ENCODE results near the gene SPP2. TPM values are rescaled to one million over a fixed set of nuclear protein-coding genes. Genes with fewer than 3 reads are reported as not detected.

The SPP2 gene
- total and polyA plus RNA-seq, 2 of the 8 experiments (the other 6 are each of a cell fraction or from before 2014, with no cell fraction given): not detected

- Histone ChIP-seq H2BK15ac (ENCODE audit: low read length) (no peak overlapping the region), H2BK12ac (ENCODE audit: low read depth, low read length) (peak overlapping the region; percentile 77; the same call in 1 of the 2 replicates), H3K4ac (replicated peaks; ENCODE audit: insufficient read length, low read depth, low read length) (peak overlapping the region; percentile 14), H3K4me3 (ENCODE audit: extremely low read depth in 1 of 4, insufficient read depth in 2 of 4, low read depth in 3 of 4, low read length in 4 of 4) (no peak overlapping the region), H3K36me3 (ENCODE audit: control insufficient read depth in 2 of 4, insufficient read depth in 4 of 4, low read length in 3 of 4) (no peaks in the 10 kb centered on the region), H2BK5ac (ENCODE audit: low read depth, low read length) (no peak overlapping the region), H2AK5ac (ENCODE audit: low read depth, low read length) (no peak overlapping the region), H2BK120ac (replicated peaks; ENCODE audit: low read depth, low read length) (no peak overlapping the region), H3K27ac (ENCODE audit: low read depth, low read length) (no peak overlapping the region), H3K23me2 (ENCODE audit: low read depth, low read length) (peaks cover 2% of the 10 kb centered on the region; the same call in 1 of the 2 replicates), H3K79me2 (ENCODE audit: control insufficient read depth in 1 of 2, insufficient read depth in 2 of 2, low read length in 2 of 2) (no peaks in the 10 kb centered on the region), H4K20me1 (replicated peaks in 1 of 2; ENCODE audit: control insufficient read depth in 1 of 2, insufficient read depth in 2 of 2, low read length in 2 of 2) (no peaks in the 10 kb centered on the region), H2BK20ac (ENCODE audit: low read length) (no peak overlapping the region), H3K23ac (ENCODE audit: insufficient read length) (no peak overlapping the region), H4K5ac (ENCODE audit: insufficient read length, low read depth, low read length) (no peak overlapping the region), H3K9ac (replicated peaks in 1 of 4; ENCODE audit: extremely low read depth in 1 of 4, low read depth in 3 of 4, low read length in 3 of 4) (no peak overlapping the region), H3K14ac (ENCODE audit: insufficient read length) (no peak overlapping the region), H3K9me3 (ENCODE audit: insufficient read depth in 2 of 2, low read depth in 1 of 2, low read length in 1 of 2) (no peaks in the 10 kb centered on the region), H3K4me2 (ENCODE audit: insufficient read depth in 1 of 2, low read depth in 2 of 2, low read length in 2 of 2) (no peak overlapping the region), H2AFZ (ENCODE audit: low read length) (0 out of 2 replicates have a peak overlapping the region, but pooled peaks have one; percentile 77), H3K79me1 (ENCODE audit: low read depth, low read length) (no peaks in the 10 kb centered on the region), H4K8ac (ENCODE audit: extremely low read depth, insufficient read depth, low read length) (peak overlapping the region; percentile 81), H3K27me3 (replicated peaks in 1 of 4; ENCODE audit: control insufficient read depth in 3 of 4, extremely low read depth in 1 of 4, insufficient read depth in 3 of 4, low read length in 3 of 4) (no peaks in the 10 kb centered on the region; a peak in 1 of 7 replicates), H3K18ac (ENCODE audit: extremely low read depth, low read length) (no peak overlapping the region), H4K91ac (replicated peaks; ENCODE audit: insufficient read length, low read length) (no peak overlapping the region), H3K56ac (replicated peaks; ENCODE audit: insufficient read length, low read depth, low read length) (no peak overlapping the region), H3K4me1 (replicated peaks in 1 of 4; ENCODE audit: control insufficient read depth in 3 of 4, insufficient read depth in 4 of 4, low read length in 3 of 4) (peaks cover 0 to 4% (median 0%) of the 10 kb centered on the region in 4 experiments; a peak in 2 of 7 replicates)
- ChIA-PET CTCF (ENCODE audit: partially characterized antibody) (interaction anchor here (0.7 kb wide), 1 partner anchor 452 kb away, joined by 3 read pairs; no protein-coding TSS in a partner anchor), POLR2A (ENCODE audit: partially characterized antibody) (no interaction called here)
- no peak for DNase-seq (ENCODE audit: low read depth in 1 of 2, low spot score in 2 of 2)
- 81% methylated on average over 7 of the region's 7 CpGs; no CpG with 5 or more reads in 1 of the 2 experiments for WGBS, 2 experiments (ENCODE audit: extremely low coverage in 1 of 2, insufficient coverage in 1 of 2, insufficient read length in 1 of 2, insufficient replicate concordance in 2 of 2, low coverage in 1 of 2, low lambda C conversion rate in 2 of 2, missing lambda C conversion rate in 1 of 2)
- FAIRE-seq: no peak
- TF ChIP-seq SP4 (IDR thresholded peaks at IDR 0.05; ENCODE audit: low read length): no peak
- no peak for TF ChIP-seq RFX5 (IDR thresholded peaks at IDR 0.05; ENCODE audit: borderline replicate concordance, low read depth, low read length)
- TF ChIP-seq GABPA (IDR thresholded peaks at IDR 0.05; ENCODE audit: borderline replicate concordance, insufficient read depth, low read length): no peak
- no peak for TF ChIP-seq MAX (IDR thresholded peaks at IDR 0.05)
- no peak for TF ChIP-seq KDM5A (IDR thresholded peaks at IDR 0.05; ENCODE audit: low read length)
- no peak for TF ChIP-seq CREB1 (IDR thresholded peaks at IDR 0.05)
- no peak for TF ChIP-seq CTCF (IDR thresholded peaks at IDR 0.05; ENCODE audit: control extremely low read depth in 1 of 3, insufficient read depth in 1 of 3, low read depth in 1 of 3, low read length in 3 of 3)
- no peak for TF ChIP-seq EZH2 (IDR thresholded peaks at IDR 0.05; ENCODE audit: low read depth, low read length, severe bottlenecking)
- TF ChIP-seq CEBPB (IDR thresholded peaks at IDR 0.05; ENCODE audit: low read depth, low read length): no peak
- TF ChIP-seq SIN3A (conservative IDR thresholded peaks at IDR 0.05 in 1 of 2, IDR thresholded peaks at IDR 0.05 in 1 of 2; ENCODE audit: low read depth in 1 of 2, low read length in 2 of 2): no peak
- TF ChIP-seq MAFK (IDR thresholded peaks at IDR 0.05; ENCODE audit: low read depth, low read length): no peak
- TF ChIP-seq TCF12 (IDR thresholded peaks at IDR 0.05; ENCODE audit: low read depth, low read length): no peak
Observed at GRCh38 chr2:234091883-234092282, 41.4 kb downstream of the SPP2 start.

Measured in H1 (cell line).